Ovary (tissue), 3 donors: ENCODE measurements around the gene KCND3.

Source experiments
- EP300 ChIP-seq: sonication (generic); formaldehyde crosslinking; IDR thresholded peaks from one replicate; pipeline ENCODE4 v1.6.1; 2017; ENCODE audit warnings: antibody characterized with exemption
- POLR2A ChIP-seq: fragments of 450-650 bp; IDR thresholded peaks from one replicate; pipeline ENCODE4 v1.6.1; 2017; ENCODE audit warnings: antibody characterized with exemption, mild to moderate bottlenecking, moderate library complexity
- TF ChIP-seq, protein P1 (sequence below), 3 donors: fragments of 450-650 bp in 2 of 3; fragments of 200-600 bp in 1 of 3; IDR thresholded peaks; one replicate each; pipeline versions ENCODE4 v1.5.1 to v1.8.0; 2016 to 2022; ENCODE audit warnings: antibody characterized with exemption in 3 of 3, mild to moderate bottlenecking in 1 of 3
- donor health status: DM: no; HTN: no; CAD: no.

- TF ChIP-seq, protein P1, sequence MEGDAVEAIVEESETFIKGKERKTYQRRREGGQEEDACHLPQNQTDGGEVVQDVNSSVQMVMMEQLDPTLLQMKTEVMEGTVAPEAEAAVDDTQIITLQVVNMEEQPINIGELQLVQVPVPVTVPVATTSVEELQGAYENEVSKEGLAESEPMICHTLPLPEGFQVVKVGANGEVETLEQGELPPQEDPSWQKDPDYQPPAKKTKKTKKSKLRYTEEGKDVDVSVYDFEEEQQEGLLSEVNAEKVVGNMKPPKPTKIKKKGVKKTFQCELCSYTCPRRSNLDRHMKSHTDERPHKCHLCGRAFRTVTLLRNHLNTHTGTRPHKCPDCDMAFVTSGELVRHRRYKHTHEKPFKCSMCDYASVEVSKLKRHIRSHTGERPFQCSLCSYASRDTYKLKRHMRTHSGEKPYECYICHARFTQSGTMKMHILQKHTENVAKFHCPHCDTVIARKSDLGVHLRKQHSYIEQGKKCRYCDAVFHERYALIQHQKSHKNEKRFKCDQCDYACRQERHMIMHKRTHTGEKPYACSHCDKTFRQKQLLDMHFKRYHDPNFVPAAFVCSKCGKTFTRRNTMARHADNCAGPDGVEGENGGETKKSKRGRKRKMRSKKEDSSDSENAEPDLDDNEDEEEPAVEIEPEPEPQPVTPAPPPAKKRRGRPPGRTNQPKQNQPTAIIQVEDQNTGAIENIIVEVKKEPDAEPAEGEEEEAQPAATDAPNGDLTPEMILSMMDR (IDR thresholded peaks at IDR 0.05): no peak
- TF ChIP-seq POLR2A (no peak), EP300 (no peak)
Observed at GRCh38 chr1:111873460-111874030, 115.9 kb downstream of the KCND3 start.
